Globus pallidus (tissue), 1 donor: ENCODE results near the gene TRMT61A.

Experiments used
- DNase-seq: peaks from one replicate; pipeline ENCODE4 v3.0.0-alpha.2; 2015; ENCODE audit warnings: low spot score

The TRMT61A gene

DNA sequence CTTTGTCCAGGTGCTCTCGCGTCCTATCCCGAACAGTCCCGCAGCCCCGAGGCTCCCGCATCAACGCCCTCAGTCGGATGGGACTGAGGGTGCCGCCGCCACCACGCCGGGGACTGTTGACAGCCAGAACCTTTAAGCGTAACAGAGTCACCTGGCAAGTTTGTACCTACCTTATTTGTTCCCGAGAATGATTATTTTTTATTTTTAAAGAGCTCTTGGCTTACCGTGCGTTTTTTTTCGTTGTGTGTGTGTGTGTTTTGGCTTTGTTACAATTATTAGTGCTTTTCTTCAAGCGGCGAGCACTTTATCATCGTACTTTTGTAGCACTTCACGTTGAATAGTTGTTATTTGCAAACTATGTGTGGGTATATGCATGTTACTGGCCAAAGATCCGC, 34.2 kb downstream of the TRMT61A start:
- no peak for DNase-seq

DNA sequence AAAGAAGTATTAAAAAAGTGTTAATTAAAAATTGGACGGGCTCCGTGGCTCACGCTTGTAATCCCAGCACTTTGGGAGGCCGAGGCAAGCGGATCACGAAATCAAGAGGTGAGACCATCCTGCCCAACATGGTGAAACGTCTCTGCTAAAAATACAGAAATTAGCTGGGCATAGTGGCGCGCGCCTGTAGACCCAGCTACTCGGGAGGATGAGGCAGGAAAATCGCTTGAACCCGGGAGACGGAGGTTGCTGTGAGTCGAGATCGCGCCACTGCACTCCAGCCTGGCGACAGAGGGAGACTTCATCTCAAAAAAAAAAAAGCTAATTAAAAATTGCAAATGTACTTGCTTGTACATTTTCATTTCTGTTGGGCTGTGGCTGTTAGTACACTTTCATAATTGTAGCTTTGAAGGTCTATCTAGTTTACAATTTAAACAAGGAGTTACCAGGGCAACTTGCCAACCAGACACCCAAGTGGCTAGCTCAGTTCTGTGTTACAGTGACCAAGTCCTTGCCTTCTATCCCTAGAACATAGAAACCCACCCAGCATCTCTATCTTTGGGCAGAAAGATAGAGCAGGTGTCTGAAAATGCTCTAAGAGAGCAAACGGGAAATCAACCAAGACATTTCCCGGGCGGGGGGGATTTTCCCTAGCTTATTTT, 35.0 kb downstream of the TRMT61A start:
- no peak for DNase-seq

GRCh38 chr14:103568952-103569351, 40.0 kb downstream of the TRMT61A start:
- DNase-seq = no peak

DNA sequence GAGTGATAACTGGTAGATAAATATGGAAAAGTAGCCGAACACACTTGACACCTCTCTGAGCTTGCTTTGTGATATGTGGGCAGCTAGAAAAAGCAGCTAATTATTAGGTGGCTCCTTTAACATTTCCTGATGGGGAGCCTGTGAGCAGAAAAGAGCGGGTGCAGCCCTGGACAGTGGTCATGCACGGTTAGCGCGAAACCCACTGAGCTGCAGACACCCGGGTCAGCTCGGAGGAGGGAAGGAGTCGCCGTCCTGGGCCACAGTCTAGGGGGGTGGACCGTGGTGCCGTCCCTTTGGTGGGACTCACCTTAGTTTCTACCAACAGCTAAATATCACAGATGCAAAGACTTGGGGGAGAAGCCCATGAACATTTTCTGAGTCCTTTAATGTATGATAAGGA, 40.4 kb downstream of the TRMT61A start:
- no peak for DNase-seq

DNA sequence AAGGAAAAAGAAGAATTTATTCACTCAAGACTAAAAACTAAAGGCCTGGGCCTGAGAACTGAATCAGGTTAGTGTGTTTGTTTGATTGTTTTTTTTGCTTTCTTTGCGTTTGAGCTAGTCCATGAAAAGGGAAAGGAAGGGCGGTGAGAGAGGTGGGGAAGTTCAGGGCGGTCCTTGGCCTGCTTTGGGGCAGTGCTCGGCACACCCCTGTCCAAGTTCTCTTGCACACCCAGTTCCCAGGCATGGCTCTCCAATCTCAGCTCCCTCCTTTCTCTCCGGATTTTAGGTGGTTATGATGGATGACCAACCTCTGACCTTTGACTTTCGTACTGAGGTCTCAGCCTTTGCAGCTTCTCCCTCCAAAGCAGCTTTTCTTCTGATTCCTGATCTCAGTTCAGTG, 45.1 kb downstream of the TRMT61A start:
- DNase-seq = no peak

GRCh38 chr14:103574707-103575285, 45.8 kb downstream of the TRMT61A start:
- no peak for DNase-seq

DNA sequence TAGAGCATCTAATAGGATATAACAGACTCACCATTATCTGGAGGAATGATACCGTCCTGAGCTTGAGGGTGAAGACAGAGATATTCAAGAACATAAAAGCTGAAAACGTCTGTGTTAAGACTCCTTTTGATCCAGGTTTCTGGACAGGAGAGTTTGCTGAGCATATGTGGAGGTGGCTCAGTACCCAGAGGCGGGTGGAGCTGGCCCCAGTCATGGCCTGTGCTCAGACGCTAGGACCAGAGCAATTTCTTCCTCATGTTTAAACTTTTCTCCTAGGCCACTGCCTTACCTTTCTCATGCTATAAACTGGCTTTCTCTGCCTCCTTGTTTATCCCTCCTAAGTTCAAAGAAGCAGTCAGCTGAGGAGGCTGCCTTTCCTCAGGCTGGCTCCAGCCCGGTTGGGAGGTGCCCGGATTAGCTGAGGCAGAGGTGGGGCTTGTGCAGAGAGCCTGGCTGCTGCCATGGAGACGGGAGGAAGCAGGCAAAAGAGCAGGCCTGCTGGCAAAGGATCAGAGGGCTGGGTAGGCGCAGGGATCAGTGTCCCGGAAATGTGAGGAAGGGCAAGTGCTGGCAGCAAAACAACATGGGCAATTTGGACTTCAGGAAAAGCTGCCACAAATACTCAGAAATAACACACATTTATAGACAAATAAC, 47.5 kb downstream of the TRMT61A start:
- peak; percentile 54 for DNase-seq

- no peak for DNase-seq
Observed at GRCh38 chr14:103578401-103579075, 49.5 kb downstream of the TRMT61A start.

- no peak for DNase-seq
Observed at GRCh38 chr14:103581206-103581605, 52.2 kb downstream of the TRMT61A start.

- DNase-seq = no peak
Observed at GRCh38 chr14:103581954-103582703, 53.1 kb downstream of the TRMT61A start.

- DNase-seq = no peak
Observed at GRCh38 chr14:103584326-103584915, 55.4 kb downstream of the TRMT61A start.
